ENCODE data around the gene STRAP. TPM values are rescaled to one million over a fixed set of nuclear protein-coding genes. Genes with fewer than 3 reads are reported as not detected.

The STRAP gene
- total and polyA plus RNA-seq, 2 of the 13 experiments (the other 11 are each of a cell fraction or from before 2014, with no cell fraction given), result 66.9 to 118 TPM

- TF ChIP-seq ZNF598 (CRISPR knock-in tag; IDR thresholded peaks at IDR 0.05; ENCODE audit: borderline replicate concordance), result peak; percentile 80; the same call in 1 of the 2 replicates
- no peak; the same call in none of the 2 replicates for TF ChIP-seq GATAD2A (CRISPR knock-in tag; IDR thresholded peaks at IDR 0.05)
- no peak for TF ChIP-seq CERS6 (CRISPR knock-in tag; IDR thresholded peaks at IDR 0.05)
- TF ChIP-seq ZNF605 (CRISPR knock-in tag; IDR thresholded peaks at IDR 0.05), result peak; percentile 94
- TF ChIP-seq IRF1 (CRISPR knock-in tag; IDR thresholded peaks at IDR 0.05; ENCODE audit: low read depth), result no peak; the same call in 1 of the 2 replicates
- TF ChIP-seq JUNB (CRISPR knock-in tag; IDR thresholded peaks at IDR 0.05; ENCODE audit: borderline replicate concordance), result no peak
- no peak for TF ChIP-seq MEIS2 (CRISPR knock-in tag; IDR thresholded peaks at IDR 0.05)
- TF ChIP-seq MXD4 (CRISPR knock-in tag; IDR thresholded peaks at IDR 0.05), result peak; percentile 62
- TF ChIP-seq ZNF44 (CRISPR knock-in tag; IDR thresholded peaks at IDR 0.05), result no peak
- TF ChIP-seq WIZ (CRISPR knock-in tag; IDR thresholded peaks at IDR 0.05), result no peak; the same call in 1 of the 2 replicates
- TF ChIP-seq EP300 (IDR thresholded peaks at IDR 0.05; ENCODE audit: low read depth in 2 of 2, low read length in 2 of 2), result peak in 1 of 2 experiments; percentile 16; a peak in 1 of 4 replicates
- TF ChIP-seq EP300 (CRISPR knock-in tag; IDR thresholded peaks at IDR 0.05; ENCODE audit: borderline replicate concordance), result no peak; the same call in 1 of the 2 replicates
- no peak; the same call in 1 of the 2 replicates for TF ChIP-seq HMG20A (CRISPR knock-in tag; IDR thresholded peaks at IDR 0.05; ENCODE audit: borderline replicate concordance)
- TF ChIP-seq CREB3 (CRISPR knock-in tag; IDR thresholded peaks at IDR 0.05), result no peak
- 0 out of 2 replicates have a peak, but pooled peaks have one; percentile 53 for TF ChIP-seq ZNF136 (CRISPR knock-in tag; IDR thresholded peaks at IDR 0.05; ENCODE audit: low read depth)
- TF ChIP-seq, protein P1, sequence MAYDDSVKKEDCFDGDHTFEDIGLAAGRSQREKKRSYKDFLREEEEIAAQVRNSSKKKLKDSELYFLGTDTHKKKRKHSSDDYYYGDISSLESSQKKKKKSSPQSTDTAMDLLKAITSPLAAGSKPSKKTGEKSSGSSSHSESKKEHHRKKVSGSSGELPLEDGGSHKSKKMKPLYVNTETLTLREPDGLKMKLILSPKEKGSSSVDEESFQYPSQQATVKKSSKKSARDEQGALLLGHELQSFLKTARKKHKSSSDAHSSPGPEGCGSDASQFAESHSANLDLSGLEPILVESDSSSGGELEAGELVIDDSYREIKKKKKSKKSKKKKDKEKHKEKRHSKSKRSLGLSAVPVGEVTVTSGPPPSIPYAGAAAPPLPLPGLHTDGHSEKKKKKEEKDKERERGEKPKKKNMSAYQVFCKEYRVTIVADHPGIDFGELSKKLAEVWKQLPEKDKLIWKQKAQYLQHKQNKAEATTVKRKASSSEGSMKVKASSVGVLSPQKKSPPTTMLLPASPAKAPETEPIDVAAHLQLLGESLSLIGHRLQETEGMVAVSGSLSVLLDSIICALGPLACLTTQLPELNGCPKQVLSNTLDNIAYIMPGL (CRISPR knock-in tag; IDR thresholded peaks at IDR 0.05; ENCODE audit: borderline replicate concordance in 1 of 2, low read depth in 1 of 2), result peak; percentile 62 to 78; a peak in 3 of 4 replicates
- TF ChIP-seq ZNF292 (CRISPR knock-in tag; IDR thresholded peaks at IDR 0.05; ENCODE audit: borderline replicate concordance, low read depth), result peak; percentile 47; the same call in 1 of the 2 replicates
- TF ChIP-seq ZNF20 (CRISPR knock-in tag; IDR thresholded peaks at IDR 0.05), result no peak; the same call in 1 of the 2 replicates
- 0 out of 2 replicates have a peak, but pooled peaks have one; percentile 29 for TF ChIP-seq JUND (CRISPR knock-in tag; IDR thresholded peaks at IDR 0.05)
- no peak for TF ChIP-seq ZBTB1 (CRISPR knock-in tag; IDR thresholded peaks at IDR 0.05; ENCODE audit: borderline replicate concordance)
- TF ChIP-seq ZNF446 (CRISPR knock-in tag; IDR thresholded peaks at IDR 0.05), result peak; percentile 87
- TF ChIP-seq, protein P2, sequence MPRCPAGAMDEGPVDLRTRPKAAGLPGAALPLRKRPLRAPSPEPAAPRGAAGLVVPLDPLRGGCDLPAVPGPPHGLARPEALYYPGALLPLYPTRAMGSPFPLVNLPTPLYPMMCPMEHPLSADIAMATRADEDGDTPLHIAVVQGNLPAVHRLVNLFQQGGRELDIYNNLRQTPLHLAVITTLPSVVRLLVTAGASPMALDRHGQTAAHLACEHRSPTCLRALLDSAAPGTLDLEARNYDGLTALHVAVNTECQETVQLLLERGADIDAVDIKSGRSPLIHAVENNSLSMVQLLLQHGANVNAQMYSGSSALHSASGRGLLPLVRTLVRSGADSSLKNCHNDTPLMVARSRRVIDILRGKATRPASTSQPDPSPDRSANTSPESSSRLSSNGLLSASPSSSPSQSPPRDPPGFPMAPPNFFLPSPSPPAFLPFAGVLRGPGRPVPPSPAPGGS (CRISPR knock-in tag; IDR thresholded peaks at IDR 0.05), result no peak; the same call in 1 of the 2 replicates
- peak; percentile 69 for TF ChIP-seq ZSCAN9 (CRISPR knock-in tag; IDR thresholded peaks at IDR 0.05; ENCODE audit: borderline replicate concordance)
These were observed at the start of gene STRAP (continued) for GRCh38 chr12:15882118-15882971.

Measured in HepG2 (cell line).